Measurements from ENCODE around the gene RREB1. TPM values are rescaled to one million over a fixed set of nuclear protein-coding genes. Genes with fewer than 3 reads are reported as not detected.

Gene RREB1
- total RNA-seq, 1 experiment from 2014 or later: 51.1 TPM

DNA sequence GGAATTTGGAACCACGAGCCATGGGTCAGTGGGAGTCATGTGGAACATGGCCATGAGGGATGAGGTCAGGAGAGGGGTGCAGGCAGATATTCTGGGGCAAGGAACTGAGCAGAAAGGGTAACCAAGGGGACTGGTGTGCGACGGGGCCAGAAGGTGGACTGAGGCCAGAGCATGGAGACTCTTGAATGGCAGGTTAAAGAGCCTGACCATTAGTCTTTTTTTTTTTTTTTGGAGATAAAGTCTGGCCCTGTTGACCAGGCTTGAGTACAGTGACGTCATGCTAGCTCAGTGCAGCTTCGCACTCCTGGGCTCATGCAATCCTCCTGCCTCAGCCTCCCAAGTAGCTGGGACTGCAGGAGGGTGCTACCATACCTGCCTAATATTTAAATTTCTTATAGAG, 64.0 kb downstream of the RREB1 start:
- TF ChIP-seq, protein P1, sequence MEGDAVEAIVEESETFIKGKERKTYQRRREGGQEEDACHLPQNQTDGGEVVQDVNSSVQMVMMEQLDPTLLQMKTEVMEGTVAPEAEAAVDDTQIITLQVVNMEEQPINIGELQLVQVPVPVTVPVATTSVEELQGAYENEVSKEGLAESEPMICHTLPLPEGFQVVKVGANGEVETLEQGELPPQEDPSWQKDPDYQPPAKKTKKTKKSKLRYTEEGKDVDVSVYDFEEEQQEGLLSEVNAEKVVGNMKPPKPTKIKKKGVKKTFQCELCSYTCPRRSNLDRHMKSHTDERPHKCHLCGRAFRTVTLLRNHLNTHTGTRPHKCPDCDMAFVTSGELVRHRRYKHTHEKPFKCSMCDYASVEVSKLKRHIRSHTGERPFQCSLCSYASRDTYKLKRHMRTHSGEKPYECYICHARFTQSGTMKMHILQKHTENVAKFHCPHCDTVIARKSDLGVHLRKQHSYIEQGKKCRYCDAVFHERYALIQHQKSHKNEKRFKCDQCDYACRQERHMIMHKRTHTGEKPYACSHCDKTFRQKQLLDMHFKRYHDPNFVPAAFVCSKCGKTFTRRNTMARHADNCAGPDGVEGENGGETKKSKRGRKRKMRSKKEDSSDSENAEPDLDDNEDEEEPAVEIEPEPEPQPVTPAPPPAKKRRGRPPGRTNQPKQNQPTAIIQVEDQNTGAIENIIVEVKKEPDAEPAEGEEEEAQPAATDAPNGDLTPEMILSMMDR (IDR thresholded peaks at IDR 0.05; ENCODE audit: insufficient read depth in 1 of 2, low read depth in 1 of 2, low read length in 1 of 2, severe bottlenecking in 1 of 2, unreplicated experiment in 1 of 2): no peak
- Mint-ChIP-seq H3K36me3 (ENCODE audit: insufficient read depth, unreplicated experiment) (peaks cover 24% of the 10 kb centered on the region), H3K27me3 (ENCODE audit: insufficient read depth, unreplicated experiment) (no peaks in the 10 kb centered on the region), H3K4me3 (ENCODE audit: unreplicated experiment) (no peak overlapping the region), H3K9me3 (ENCODE audit: unreplicated experiment) (no peaks in the 10 kb centered on the region), H3K4me1 (ENCODE audit: low read depth, unreplicated experiment) (peaks cover 27% of the 10 kb centered on the region), H3K27ac (ENCODE audit: unreplicated experiment) (no peak overlapping the region)
- H3K36me3 ChIP-seq (ENCODE audit: control insufficient read depth, insufficient read depth, low read length): no peaks in the 10 kb centered on the region
- peaks cover 23% of the 10 kb centered on the region for H3K4me1 ChIP-seq
- H3K27me3 ChIP-seq (replicated peaks; ENCODE audit: control insufficient read depth, insufficient read depth, low read length): no peaks in the 10 kb centered on the region
- no peak overlapping the region for H3K4me3 ChIP-seq (ENCODE audit: low read depth, low read length)
- CTCF ChIA-PET: no interaction called here
- H3K9me3 ChIP-seq: no peaks in the 10 kb centered on the region
- intact Hi-C loops (cut with micrococcal nuclease; ENCODE audit: unreplicated experiment): no loop called here
- POLR2A ChIA-PET: no interaction called here
- BruUV-seq (replicated peaks): no TSS peak
- DNase-seq: no peak

DNA sequence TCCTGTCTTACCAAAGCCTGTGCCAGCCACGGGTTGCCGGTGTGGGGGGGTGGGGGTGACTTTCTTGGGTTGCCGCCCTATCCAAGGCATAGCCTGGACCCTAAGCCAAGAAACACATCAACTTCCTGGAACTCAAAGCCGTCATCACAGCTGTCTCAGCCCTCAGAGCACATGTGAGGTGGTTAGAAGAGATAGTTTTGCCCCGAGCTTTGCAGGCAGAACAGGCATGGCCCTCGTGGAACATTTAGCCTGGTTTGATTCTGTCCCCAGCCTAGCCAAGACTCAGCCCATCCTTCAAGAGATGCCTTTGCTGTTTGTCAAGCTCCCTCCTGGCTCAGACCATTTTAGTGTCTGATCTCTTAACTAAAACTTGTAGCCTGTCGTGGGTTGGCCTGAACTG, 64.9 kb downstream of the RREB1 start:
- Mint-ChIP-seq H3K4me1 (ENCODE audit: low read depth, unreplicated experiment) (peaks cover 22% of the 10 kb centered on the region), H3K9me3 (ENCODE audit: unreplicated experiment) (no peaks in the 10 kb centered on the region)
- no TSS peak for BruUV-seq (replicated peaks)

DNA sequence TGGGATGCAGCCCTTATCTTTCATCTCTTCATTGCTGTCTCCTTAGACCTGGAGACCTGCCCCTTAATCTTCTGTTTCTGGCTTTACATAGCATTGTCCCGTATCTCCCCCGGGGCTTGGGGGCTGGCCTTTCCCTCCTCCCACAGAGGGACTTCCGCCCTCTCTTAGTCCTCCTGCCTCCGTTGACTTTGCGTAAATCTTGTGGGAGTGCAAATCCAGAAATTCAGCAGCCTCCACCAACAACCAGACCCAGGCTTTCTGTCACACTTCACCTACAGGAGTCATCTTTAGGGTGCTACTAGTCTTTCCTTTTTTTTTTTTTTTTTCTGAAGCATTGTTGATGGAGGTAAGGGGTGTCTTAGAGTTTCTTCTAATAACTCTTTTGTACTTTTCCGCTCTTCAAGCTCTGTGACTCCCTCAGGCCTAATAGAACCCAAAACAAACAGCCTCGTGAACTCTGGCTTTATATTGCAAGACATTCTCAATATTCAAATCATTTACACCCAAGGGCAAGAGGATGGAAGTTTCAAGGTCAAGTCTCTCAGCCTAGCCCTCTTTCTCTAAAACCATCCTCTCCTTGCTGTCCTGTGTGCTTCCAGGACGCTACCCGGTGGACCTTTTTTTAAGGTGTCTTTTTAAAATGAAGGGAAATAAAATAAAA, 66.2 kb downstream of the RREB1 start:
- Mint-ChIP-seq H3K4me3 (ENCODE audit: unreplicated experiment) (peak overlapping the region; percentile 59), H3K36me3 (ENCODE audit: insufficient read depth, unreplicated experiment) (peaks cover 38% of the 10 kb centered on the region), H3K27ac (ENCODE audit: unreplicated experiment) (peak overlapping the region; percentile 82), H3K9me3 (ENCODE audit: unreplicated experiment) (no peaks in the 10 kb centered on the region), H3K27me3 (ENCODE audit: insufficient read depth, unreplicated experiment) (no peaks in the 10 kb centered on the region), H3K4me1 (ENCODE audit: low read depth, unreplicated experiment) (peaks cover 15% of the 10 kb centered on the region)
- ChIA-PET CTCF (interaction anchor here (0.7 kb wide), 1 partner anchor 181 kb away, joined by 4 read pairs; no protein-coding TSS in a partner anchor), POLR2A (interaction anchor here (0.5 to 0.6 kb wide), 2 partner anchors 204 to 386 kb away, joined by 3 read pairs; no protein-coding TSS in a partner anchor)
- H3K9me3 ChIP-seq: no peaks in the 10 kb centered on the region
- TF ChIP-seq, protein P1 (IDR thresholded peaks at IDR 0.05; ENCODE audit: insufficient read depth in 1 of 2, low read depth in 1 of 2, low read length in 1 of 2, severe bottlenecking in 1 of 2, unreplicated experiment in 1 of 2): no peak
- no peak overlapping the region for H3K4me3 ChIP-seq (ENCODE audit: low read depth, low read length)
- H3K36me3 ChIP-seq (ENCODE audit: control insufficient read depth, insufficient read depth, low read length): no peaks in the 10 kb centered on the region
- BruUV-seq (replicated peaks): no TSS peak
- peak; percentile 39 to 49 for DNase-seq
- intact Hi-C loops (cut with micrococcal nuclease; ENCODE audit: unreplicated experiment): no loop called here
- peaks cover 7% of the 10 kb centered on the region; the same call in 1 of the 2 replicates for H3K4me1 ChIP-seq
- no peaks in the 10 kb centered on the region for H3K27me3 ChIP-seq (replicated peaks; ENCODE audit: control insufficient read depth, insufficient read depth, low read length)

More for the DNA sequence above, 64.9 kb downstream of the RREB1 start:
- Mint-ChIP-seq H3K27ac (ENCODE audit: unreplicated experiment) (no peak overlapping the region), H3K4me3 (ENCODE audit: unreplicated experiment) (no peak overlapping the region), H3K36me3 (ENCODE audit: insufficient read depth, unreplicated experiment) (peaks cover 26% of the 10 kb centered on the region), H3K27me3 (ENCODE audit: insufficient read depth, unreplicated experiment) (no peaks in the 10 kb centered on the region)
- no peaks in the 10 kb centered on the region for H3K36me3 ChIP-seq (ENCODE audit: control insufficient read depth, insufficient read depth, low read length)
- H3K9me3 ChIP-seq: no peaks in the 10 kb centered on the region
- ChIA-PET CTCF (no interaction called here), POLR2A (no interaction called here)
- no peak overlapping the region for H3K4me3 ChIP-seq (ENCODE audit: low read depth, low read length)
- intact Hi-C loops (cut with micrococcal nuclease; ENCODE audit: unreplicated experiment): no loop called here
- TF ChIP-seq, protein P1 (IDR thresholded peaks at IDR 0.05; ENCODE audit: insufficient read depth in 1 of 2, low read depth in 1 of 2, low read length in 1 of 2, severe bottlenecking in 1 of 2, unreplicated experiment in 1 of 2): no peak
- DNase-seq: no peak
- H3K27me3 ChIP-seq (replicated peaks; ENCODE audit: control insufficient read depth, insufficient read depth, low read length): no peaks in the 10 kb centered on the region
- peaks cover 17% of the 10 kb centered on the region for H3K4me1 ChIP-seq

Measured in Caco-2 (cell line).